HCT116 (cell line): ENCODE results near the gene RASA2. TPM values are rescaled to one million over a fixed set of nuclear protein-coding genes. Genes with fewer than 3 reads are reported as not detected.

Experiments
- ATAC-seq: fragments of 200-7000 bp; cut with Tn5 transposase; 2 replicates; pipeline ENCODE4 v1.9.1; 2020; ENCODE audit warnings: mild to moderate bottlenecking, moderate library complexity
- BruUV-seq: library from RNA; stranded (reverse); fragments of 400-500 nt; replicated peaks from 2 replicates; lab custom pipeline; 2021; lab: Mats Ljungman, UMichigan
- CTCF ChIA-PET: fragments of 300-600 bp; sonication (Branson Sonifier 250); formaldehyde crosslinking; loops from one replicate; lab custom pipeline; 2021; ENCODE audit warnings: antibody characterized with exemption; lab: Charles Lee
- POLR2A ChIA-PET: fragments of 300-600, 350-600 bp; sonication (Branson Sonifier 250); formaldehyde crosslinking; loops from one replicate; lab custom pipeline; 2021; ENCODE audit warnings: antibody characterized with exemption; lab: Charles Lee
- RAD21 ChIA-PET, 2 experiments: fragments of 300-600 bp; sonication (Branson Sonifier 250); formaldehyde crosslinking; loops; one replicate each; lab custom pipeline; 2023; ENCODE audit warnings: low total read pairs in 2 of 2; ENCODE audit not compliant: uncharacterized antibody in 2 of 2, unreplicated experiment in 2 of 2, low non-redundant PET in 1 of 2; lab: Charles Lee
- DNase-seq: peaks from one replicate; pipeline ENCODE4 v3.0.0-alpha.2; 2010; ENCODE audit warnings: low read depth, low spot score
- H2AFZ ChIP-seq: fragments of 200-600 bp; shearing (Covaris generic), sonication (generic); 2 replicates; pipeline ENCODE4 v1.6.1; 2017; ENCODE audit warnings: low read depth, mixed run types, mixed read lengths, antibody characterized with exemption, low read length; ENCODE audit not compliant: poor library complexity, severe bottlenecking
- H3K27ac ChIP-seq: 2 replicates; pipeline ENCODE4 v1.5.1; 2012; ENCODE audit warnings: low read depth, low read length
- H3K27me3 ChIP-seq: fragments of 200-600 bp; sonication (generic); 2 replicates; pipeline ENCODE4 v1.6.1; 2016; ENCODE audit warnings: mixed run types, low read length, mixed read lengths; ENCODE audit not compliant: insufficient read depth
- H3K36me3 ChIP-seq, 2 experiments: fragments of 200-500 bp in 1 of 2; fragments of 200-600 bp in 1 of 2; sonication (Bioruptor generic) in 1 of 2; sonication (generic) in 1 of 2; 2 replicates each; pipeline versions ENCODE4 v1.5.1 to v1.6.1; 2014 to 2016; ENCODE audit warnings: low read length in 2 of 2, inconsistent platforms in 1 of 2, mixed read lengths in 1 of 2, mixed run types in 1 of 2; ENCODE audit not compliant: insufficient read depth in 2 of 2, control insufficient read depth in 1 of 2
- H3K4me1 ChIP-seq, 2 experiments: fragments of 200-600 bp in 1 of 2; sonication (generic) in 1 of 2; 2 replicates each; pipeline versions ENCODE4 v1.5.1 to v1.6.1; 2012 to 2017; ENCODE audit warnings: low read length in 2 of 2, inconsistent platforms in 1 of 2, mild to moderate bottlenecking in 1 of 2, mixed read lengths in 1 of 2, mixed run types in 1 of 2, moderate library complexity in 1 of 2; ENCODE audit not compliant: insufficient read depth in 2 of 2, control insufficient read depth in 1 of 2
- H3K4me2 ChIP-seq: fragments of 200-600 bp; sonication (generic); 2 replicates; pipeline ENCODE4 v1.6.1; 2017; ENCODE audit warnings: mixed run types, low read length, mixed read lengths
- H3K4me3 ChIP-seq, 2 experiments: fragments of 200-600 bp in 1 of 2; sonication (generic) in 1 of 2; replicated peaks in 1 of 2; 2 replicates each; pipeline ENCODE4 v1.5.1; 2011 to 2016; ENCODE audit warnings: low read length in 2 of 2, control low read depth in 1 of 2, low read depth in 1 of 2, mild to moderate bottlenecking in 1 of 2, mixed read lengths in 1 of 2, mixed run types in 1 of 2
- H3K79me2 ChIP-seq: fragments of 200-600 bp; sonication (generic); 2 replicates; pipeline ENCODE4 v1.6.1; 2017; ENCODE audit warnings: mild to moderate bottlenecking, mixed run types, low read length, moderate library complexity, mixed read lengths; ENCODE audit not compliant: insufficient read depth
- H3K9ac ChIP-seq: fragments of 200-600 bp; sonication (generic); 2 replicates; pipeline ENCODE4 v1.6.1; 2016; ENCODE audit warnings: low read length, mixed read lengths
- H3K9me2 ChIP-seq: fragments of 200-600 bp; sonication (generic), shearing (Covaris generic); 2 replicates; pipeline ENCODE4 v1.6.1; 2017; ENCODE audit warnings: mixed run types, mild to moderate bottlenecking, moderate library complexity; ENCODE audit not compliant: insufficient read depth
- H3K9me3 ChIP-seq, 2 experiments: fragments of 200-500 bp in 1 of 2; fragments of 200-600 bp in 1 of 2; sonication (Bioruptor generic) in 1 of 2; sonication (generic) in 1 of 2; 2 replicates each; pipeline ENCODE4 v1.6.1; 2014 to 2017; ENCODE audit warnings: low read length in 2 of 2, mixed read lengths in 2 of 2, inconsistent platforms in 1 of 2, low read depth in 1 of 2, mild to moderate bottlenecking in 1 of 2, mixed run types in 1 of 2, moderate library complexity in 1 of 2; ENCODE audit not compliant: control insufficient read depth in 1 of 2, insufficient read depth in 1 of 2
- H4K20me1 ChIP-seq: fragments of 200-600 bp; sonication (generic), shearing (Covaris generic); 2 replicates; pipeline ENCODE4 v1.6.1; 2017; ENCODE audit warnings: mixed run types, mild to moderate bottlenecking, moderate library complexity; ENCODE audit not compliant: insufficient read depth
- CBX3 ChIP-seq: IDR thresholded peaks from 2 replicates; pipeline ENCODE4 v1.6.1; 2012; ENCODE audit warnings: low read depth
- CEBPB ChIP-seq: IDR thresholded peaks from 2 replicates; pipeline ENCODE4 v1.6.1; 2012; ENCODE audit warnings: low read depth
- CTCF ChIP-seq, 3 experiments: fragments of 200-600 bp in 1 of 3; sonication (generic) in 1 of 3; IDR thresholded peaks in 2 of 3; conservative IDR thresholded peaks in 1 of 3; 2 replicates each; pipeline ENCODE4 v1.5.1; 2012 to 2017; ENCODE audit warnings: low read depth in 2 of 3, low read length in 2 of 3, antibody characterized with exemption in 1 of 3, borderline replicate concordance in 1 of 3, control low read depth in 1 of 3, mild to moderate bottlenecking in 1 of 3, mixed read lengths in 1 of 3, mixed run types in 1 of 3, moderate library complexity in 1 of 3; ENCODE audit not compliant: insufficient read depth in 1 of 3
- EGR1 ChIP-seq: IDR thresholded peaks from 2 replicates; pipeline ENCODE4 v1.6.1; 2012; ENCODE audit warnings: low read depth
- ELF1 ChIP-seq: IDR thresholded peaks from 2 replicates; pipeline ENCODE4 v1.6.1; 2012; ENCODE audit warnings: low read depth, borderline replicate concordance
- EZH2 ChIP-seq: fragments of 200-600 bp; sonication (generic); IDR thresholded peaks from 2 replicates; pipeline ENCODE4 v1.6.1; 2017; ENCODE audit warnings: antibody characterized with exemption, mixed run types
- EZH2phosphoT487 ChIP-seq: fragments of 200-600 bp; IDR thresholded peaks from 2 replicates; pipeline ENCODE4 v1.6.1; 2018; ENCODE audit warnings: antibody characterized with exemption, borderline replicate concordance
- JUND ChIP-seq: IDR thresholded peaks from 2 replicates; pipeline ENCODE4 v1.6.1; 2012
- POLR2A ChIP-seq: IDR thresholded peaks from 2 replicates; pipeline ENCODE4 v1.7.0; 2011; ENCODE audit warnings: borderline replicate concordance; ENCODE audit not compliant: insufficient read depth, insufficient read length; ENCODE audit errors: extremely low read depth
- POLR2AphosphoS5 ChIP-seq: IDR thresholded peaks from 2 replicates; pipeline ENCODE4 v1.6.1; 2011; ENCODE audit warnings: mild to moderate bottlenecking, low read depth, low read length, moderate library complexity
- RAD21 ChIP-seq: IDR thresholded peaks from 2 replicates; pipeline ENCODE4 v1.6.1; 2012; ENCODE audit warnings: low read depth, mild to moderate bottlenecking
- REST ChIP-seq: IDR thresholded peaks from 2 replicates; pipeline ENCODE4 v1.6.1; 2012; ENCODE audit warnings: low read depth
- SIN3A ChIP-seq: IDR thresholded peaks from 2 replicates; pipeline ENCODE4 v1.6.1; 2012; ENCODE audit warnings: low read depth
- SP1 ChIP-seq: IDR thresholded peaks from 2 replicates; pipeline ENCODE4 v1.6.1; 2012; ENCODE audit warnings: low read depth
- TCF7L2 ChIP-seq: IDR thresholded peaks from 2 replicates; pipeline ENCODE4 v1.7.0; 2011; ENCODE audit warnings: borderline replicate concordance, inconsistent platforms; ENCODE audit not compliant: insufficient read depth, insufficient read length; ENCODE audit errors: extremely low read depth
- ZBTB33 ChIP-seq: IDR thresholded peaks from 2 replicates; pipeline ENCODE4 v1.6.1; 2011; ENCODE audit warnings: mild to moderate bottlenecking, low read length, moderate library complexity; ENCODE audit not compliant: insufficient replicate concordance; ENCODE audit errors: extremely low read depth
- ZNF274 ChIP-seq: fragments of 200-500 bp; sonication (Bioruptor generic); IDR thresholded peaks from 2 replicates; pipeline ENCODE4 v1.6.1; 2014; ENCODE audit warnings: mild to moderate bottlenecking, low read depth, low read length, inconsistent platforms
- intact Hi-C: fragments of 100-400 bp; cut with micrococcal nuclease; formaldehyde crosslinking; loops from 2 replicates; pipeline ENCODE4 v1.10.0; 2022
- total RNA-seq: library from RNA; stranded (reverse); gene quantifications from one replicate; pipeline ENCODE4 v1.2.1, GENCODE V29; 2021; ENCODE audit not compliant: unreplicated experiment
- TF ChIP-seq, protein P1 (sequence below): IDR thresholded peaks from 2 replicates; pipeline ENCODE4 v1.6.1; 2012
- TF ChIP-seq, protein P2 (sequence below): IDR thresholded peaks from 2 replicates; pipeline ENCODE4 v1.6.1; 2012

Gene RASA2
- total RNA-seq, 1 experiment from 2014 or later, result 12.8 TPM

DNA sequence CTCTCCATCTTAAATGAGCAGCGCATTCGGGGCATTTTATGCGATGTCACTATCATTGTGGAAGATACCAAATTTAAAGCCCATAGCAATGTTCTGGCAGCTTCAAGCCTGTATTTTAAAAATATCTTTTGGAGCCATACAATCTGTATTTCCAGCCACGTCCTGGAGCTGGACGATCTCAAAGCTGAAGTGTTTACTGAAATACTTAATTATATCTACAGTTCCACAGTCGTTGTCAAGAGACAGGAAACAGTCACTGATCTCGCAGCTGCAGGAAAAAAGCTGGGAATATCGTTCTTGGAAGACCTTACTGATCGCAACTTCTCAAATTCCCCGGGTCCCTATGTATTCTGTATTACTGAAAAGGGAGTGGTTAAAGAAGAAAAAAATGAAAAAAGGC lies 44.4 kb upstream of the RASA2 start:
- intact Hi-C loops, result no loop called here
- Histone ChIP-seq H3K4me2 (no peak overlapping the region), H3K4me3 (no peak overlapping the region), H3K4me1 (peaks cover 0 to 3% of the 10 kb centered on the region in 2 experiments; a peak in 1 of 4 replicates), H3K27ac (no peak overlapping the region), H3K9me2 (no peaks in the 10 kb centered on the region), H4K20me1 (no peaks in the 10 kb centered on the region), H3K79me2 (no peaks in the 10 kb centered on the region), H2AFZ (no peak overlapping the region), H3K36me3 (peaks cover 6 to 12% of the 10 kb centered on the region in 2 experiments; a peak in 2 of 4 replicates), H3K9ac (no peak overlapping the region), H3K27me3 (no peaks in the 10 kb centered on the region), H3K9me3 (no peaks in the 10 kb centered on the region)
- no peak for TF ChIP-seq ELF1
- TF ChIP-seq TCF7L2, result no peak
- no peak for TF ChIP-seq CEBPB
- TF ChIP-seq, protein P1, sequence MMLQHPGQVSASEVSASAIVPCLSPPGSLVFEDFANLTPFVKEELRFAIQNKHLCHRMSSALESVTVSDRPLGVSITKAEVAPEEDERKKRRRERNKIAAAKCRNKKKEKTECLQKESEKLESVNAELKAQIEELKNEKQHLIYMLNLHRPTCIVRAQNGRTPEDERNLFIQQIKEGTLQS, result no peak
- no peak for TF ChIP-seq ZNF274
- no peak for TF ChIP-seq JUND
- no peak for TF ChIP-seq EZH2
- no peak for TF ChIP-seq EGR1
- no peak for TF ChIP-seq CTCF (IDR thresholded peaks at IDR 0.05 in 2 of 3, conservative IDR thresholded peaks at IDR 0.05 in 1 of 3; ENCODE audit: borderline replicate concordance in 1 of 3, insufficient read depth in 1 of 3, low read depth in 2 of 3, low read length in 2 of 3)
- TF ChIP-seq RAD21, result no peak
- no peak for TF ChIP-seq ZBTB33
- no peak for TF ChIP-seq POLR2A
- no peak for TF ChIP-seq SP1
- no peak for TF ChIP-seq SIN3A
- no peak for TF ChIP-seq CBX3
- TF ChIP-seq EZH2phosphoT487, result no peak
- TF ChIP-seq, protein P2, sequence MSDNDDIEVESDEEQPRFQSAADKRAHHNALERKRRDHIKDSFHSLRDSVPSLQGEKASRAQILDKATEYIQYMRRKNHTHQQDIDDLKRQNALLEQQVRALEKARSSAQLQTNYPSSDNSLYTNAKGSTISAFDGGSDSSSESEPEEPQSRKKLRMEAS, result no peak
- TF ChIP-seq POLR2AphosphoS5, result no peak
- TF ChIP-seq REST, result no peak
- no peak for DNase-seq
- no TSS peak for BruUV-seq
- POLR2A ChIA-PET, result no interaction called here
- RAD21 ChIA-PET, result interaction anchor here (0.6 to 0.7 kb wide), 2 partner anchors 13 to 111 kb away, joined by 3 to 4 read pairs; no protein-coding TSS in a partner anchor
- CTCF ChIA-PET, result interaction anchor here (0.8 to 2.4 kb wide), 6 partner anchors 13 to 133 kb away, joined by 3 to 10 read pairs (median 6); no protein-coding TSS in a partner anchor
- no peak for ATAC-seq
